Liver (tissue), 9 donors: ENCODE results near the gene MICU1. TPM values are rescaled to one million over a fixed set of nuclear protein-coding genes. Genes with fewer than 3 reads are reported as not detected.
A peak's percentile ranks its signal among the peaks of the same experiment; 100 is the strongest.

ENCODE experiments used
- DNase-seq: peaks from one replicate; pipeline ENCODE4 v3.0.0-alpha.2; 2017; ENCODE audit warnings: low spot score
- H3K27ac ChIP-seq, 2 donors: one replicate each; pipeline ENCODE4 v1.7.0; 2013; ENCODE audit warnings: inconsistent platforms in 2 of 2, low read length in 2 of 2, control low read depth in 1 of 2, low read depth in 1 of 2, mild to moderate bottlenecking in 1 of 2
- H3K27me3 ChIP-seq, 4 donors: one replicate each; pipeline versions ENCODE4 v1.6.1 to v1.7.0; 2013; ENCODE audit warnings: low read length in 3 of 4, inconsistent platforms in 1 of 4, mild to moderate bottlenecking in 1 of 4, moderate library complexity in 1 of 4; ENCODE audit not compliant: control insufficient read depth in 4 of 4, insufficient read depth in 4 of 4
- H3K36me3 ChIP-seq, 4 donors: one replicate each; pipeline versions ENCODE4 v1.6.1 to v1.7.0; 2013; ENCODE audit warnings: low read length in 3 of 4, mild to moderate bottlenecking in 3 of 4, low read depth in 1 of 4, moderate library complexity in 1 of 4; ENCODE audit not compliant: control insufficient read depth in 4 of 4, insufficient read depth in 3 of 4
- H3K4me1 ChIP-seq, 4 donors: one replicate each; pipeline versions ENCODE4 v1.6.1 to v1.7.0; 2013; ENCODE audit warnings: low read length in 3 of 4, mild to moderate bottlenecking in 3 of 4, moderate library complexity in 1 of 4; ENCODE audit not compliant: control insufficient read depth in 4 of 4, insufficient read depth in 4 of 4
- H3K4me3 ChIP-seq, 3 donors: one replicate each; pipeline versions ENCODE4 v1.6.1 to v1.7.0; 2013; ENCODE audit warnings: low read length in 3 of 3, control low read depth in 1 of 3, low read depth in 1 of 3, mild to moderate bottlenecking in 1 of 3
- H3K9ac ChIP-seq, 2 donors: one replicate each; pipeline ENCODE4 v1.7.0; 2013; ENCODE audit warnings: low read length in 2 of 2, mild to moderate bottlenecking in 2 of 2, moderate library complexity in 2 of 2, control low read depth in 1 of 2, low read depth in 1 of 2
- H3K9me3 ChIP-seq, 4 donors: one replicate each; pipeline versions ENCODE4 v1.6.1 to v1.7.0; 2013; ENCODE audit warnings: low read length in 3 of 4; ENCODE audit not compliant: control insufficient read depth in 4 of 4
- ATF3 ChIP-seq: IDR thresholded peaks from 2 replicates; pipeline ENCODE4 v1.6.1; 2016; ENCODE audit warnings: antibody characterized with exemption
- CTCF ChIP-seq: fragments of 150-350 bp; IDR thresholded peaks from 2 replicates; pipeline ENCODE4 v1.5.1; 2017; ENCODE audit warnings: improper control_type of control experiment, low read depth, low read length; ENCODE audit not compliant: missing input control
- EGR1 ChIP-seq, 2 donors: IDR thresholded peaks; 2 replicates each; pipeline ENCODE4 v1.6.1; 2016 to 2018; ENCODE audit warnings: antibody characterized with exemption in 2 of 2, low read depth in 2 of 2
- FOXA1 ChIP-seq: IDR thresholded peaks from 2 replicates; pipeline ENCODE4 v1.6.1; 2016; ENCODE audit warnings: antibody characterized with exemption
- GABPA ChIP-seq, 2 donors: IDR thresholded peaks in 1 of 2; conservative IDR thresholded peaks in 1 of 2; 2 replicates each; pipeline ENCODE4 v1.6.1; 2016; ENCODE audit warnings: antibody characterized with exemption in 2 of 2, mild to moderate bottlenecking in 1 of 2, moderate library complexity in 1 of 2
- HNF4G ChIP-seq: IDR thresholded peaks from 2 replicates; pipeline ENCODE4 v1.6.1; 2016; ENCODE audit warnings: antibody characterized with exemption
- JUND ChIP-seq, 2 donors: IDR thresholded peaks; 2 replicates each; pipeline ENCODE4 v1.6.1; 2016; ENCODE audit warnings: antibody characterized with exemption in 2 of 2
- REST ChIP-seq: IDR thresholded peaks from 2 replicates; pipeline ENCODE4 v1.6.1; 2016; ENCODE audit warnings: antibody characterized with exemption, mild to moderate bottlenecking
- RXRA ChIP-seq, 2 donors: IDR thresholded peaks; 2 replicates each; pipeline ENCODE4 v1.6.1; 2017 to 2018; ENCODE audit warnings: antibody characterized with exemption in 2 of 2, mild to moderate bottlenecking in 1 of 2
- TAF1 ChIP-seq: conservative IDR thresholded peaks from 2 replicates; pipeline ENCODE4 v1.6.1; 2016; ENCODE audit warnings: antibody characterized with exemption, mild to moderate bottlenecking
- YY1 ChIP-seq: IDR thresholded peaks from 2 replicates; pipeline ENCODE4 v1.6.1; 2016; ENCODE audit warnings: antibody characterized with exemption, mild to moderate bottlenecking
- ZBTB33 ChIP-seq: IDR thresholded peaks from 2 replicates; pipeline ENCODE4 v1.6.1; 2016; ENCODE audit warnings: antibody characterized with exemption
- WGBS: extraction: QIAGEN DNeasy Blood & Tissue Kit; methylation state at CpG from one replicate; pipeline ENCODE4 v1.1.7; 2013; 5-methylcytosine and 5-hydroxymethylcytosine counted together
- polyA plus RNA-seq, 2 donors: library from polyadenylated mRNA; stranded (reverse) in 1 of 2; unstranded in 1 of 2; fragments of 200-250 nt in 1 of 2; fragments of >200 nt in 1 of 2; fragmentation: Nextera tagmentation in 1 of 2; extraction: Ambion mirVana in 1 of 2; gene quantifications; one replicate each; pipeline versions ENCODE4 v1.2.1 to v1.2.3, GENCODE V29; 2013 to 2015
- total RNA-seq, 2 donors: library from RNA; depleted of rRNA; stranded (reverse); fragments of >200 nt; gene quantifications; one replicate each; pipeline ENCODE4 v1.2.3, GENCODE V29; 2014
- donor health status: healthy.
- donor health status: healthy.
- donor health status: healthy.
- donor health status: healthy.
- donor health status: healthy.

Gene MICU1
- total and polyA plus RNA-seq, 4 donors = 26.4 to 47.4 (median 32.1) TPM

DNA sequence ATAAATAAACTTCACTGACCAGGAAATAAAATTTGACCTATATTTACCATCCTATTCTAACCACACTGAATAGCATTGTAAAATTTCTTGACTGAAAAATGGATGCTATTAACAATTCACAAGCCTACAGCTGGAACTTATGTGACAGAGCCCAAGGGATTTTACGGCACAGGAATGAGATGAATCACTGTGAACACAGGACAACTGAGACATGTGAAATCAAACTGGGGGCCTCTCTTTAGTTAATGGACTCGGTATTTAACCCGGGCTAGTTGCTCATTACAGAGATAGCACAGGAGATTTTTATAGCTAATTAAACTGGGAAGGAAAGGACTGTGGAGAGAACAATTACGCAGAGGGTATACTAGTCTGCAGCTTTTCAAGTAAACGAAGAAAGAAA is 100.6 kb downstream of the MICU1 start:
- Histone ChIP-seq H3K27me3 (no peaks in the 10 kb centered on the region), H3K4me1 (peaks cover 1 to 33% (median 23%) of the 10 kb centered on the region in 4 donors), H3K4me3 (peak overlapping the region in 1 of 3 donors; percentile 87), H3K9ac (peak overlapping the region in 1 of 2 donors; percentile 5), H3K9me3 (no peaks in the 10 kb centered on the region), H3K27ac (peak overlapping the region; percentile 2 to 69), H3K36me3 (no peaks in the 10 kb centered on the region)
- 42% methylated on average over 5 of the region's 5 CpGs for WGBS
- TF ChIP-seq YY1 (no peak), JUND (IDR thresholded peaks at IDR 0.05) (no peak), CTCF (no peak), ATF3 (no peak), ZBTB33 (no peak), RXRA (IDR thresholded peaks at IDR 0.05) (no peak), HNF4G (no peak), EGR1 (IDR thresholded peaks at IDR 0.05; ENCODE audit: low read depth in 2 of 2) (no peak), REST (no peak), GABPA (IDR thresholded peaks at IDR 0.05 in 1 of 2, conservative IDR thresholded peaks at IDR 0.05 in 1 of 2) (no peak)
- DNase-seq = no peak

- 51% methylated on average over 2 of the region's 2 CpGs for WGBS
- Histone ChIP-seq H3K4me1 (peaks cover 1 to 36% (median 30%) of the 10 kb centered on the region in 4 donors), H3K36me3 (no peaks in the 10 kb centered on the region), H3K9ac (peak overlapping the region; percentile 43 to 60), H3K27ac (peak overlapping the region; percentile 69 to 76), H3K9me3 (no peaks in the 10 kb centered on the region), H3K4me3 (peak overlapping the region in 2 of 3 donors; percentile 77 to 87), H3K27me3 (no peaks in the 10 kb centered on the region)
- DNase-seq = no peak
- no peak for TF ChIP-seq FOXA1
- no peak for TF ChIP-seq RXRA (IDR thresholded peaks at IDR 0.05)
- no peak for TF ChIP-seq TAF1
Measured at GRCh38 chr10:72524489-72524888, 101.4 kb downstream of the MICU1 start.
